Kidney (tissue), 14 donors: ENCODE results near the gene FBXL14. TPM values are rescaled to one million over a fixed set of nuclear protein-coding genes. Genes with fewer than 3 reads are reported as not detected.
"Not testable (repeated sequence)": the region's sequence is repeated elsewhere in the genome, so short reads cannot be mapped to it uniquely, and the experiment has no call there.

ENCODE experiments used
- DNase-seq, 5 donors: peaks; one replicate each; pipeline ENCODE4 v3.0.0-alpha.2; 2013 to 2020
- FAIRE-seq: peaks from 2 replicates; lab custom pipeline; 2012; peaks lifted over from hg19 to GRCh38; lab: Jason Lieb, UNC
- H3K27ac ChIP-seq, 2 donors: one replicate each; pipeline ENCODE4 v1.7.0; 2013; ENCODE audit warnings: low read depth in 2 of 2, low read length in 2 of 2, inconsistent platforms in 1 of 2
- H3K27me3 ChIP-seq: one replicate; pipeline ENCODE4 v1.7.1; 2013; ENCODE audit warnings: low read length, inconsistent platforms; ENCODE audit not compliant: control insufficient read depth, insufficient read depth
- H3K36me3 ChIP-seq, 3 donors: one replicate each; pipeline versions ENCODE4 v1.7.0 to v1.7.1; 2013; ENCODE audit warnings: low read length in 3 of 3, control low read depth in 1 of 3, inconsistent platforms in 1 of 3; ENCODE audit not compliant: insufficient read depth in 3 of 3, control insufficient read depth in 2 of 3
- H3K4me1 ChIP-seq, 3 donors: one replicate each; pipeline versions ENCODE4 v1.7.0 to v1.7.1; 2013; ENCODE audit warnings: low read length in 3 of 3, inconsistent platforms in 1 of 3, low read depth in 1 of 3; ENCODE audit not compliant: control insufficient read depth in 2 of 3, insufficient read depth in 2 of 3
- H3K4me3 ChIP-seq, 3 donors: one replicate each; pipeline versions ENCODE4 v1.7.0 to v1.8.1; 2013; ENCODE audit warnings: low read length in 3 of 3, control low read depth in 1 of 3, inconsistent platforms in 1 of 3
- H3K9ac ChIP-seq, 3 donors: one replicate each; pipeline versions ENCODE4 v1.7.0 to v1.7.1; 2013; ENCODE audit warnings: low read length in 3 of 3, control low read depth in 1 of 3, inconsistent platforms in 1 of 3
- H3K9me3 ChIP-seq, 3 donors: one replicate each; pipeline versions ENCODE4 v1.7.0 to v1.7.1; 2013; ENCODE audit warnings: low read length in 3 of 3, control low read depth in 1 of 3, inconsistent platforms in 1 of 3; ENCODE audit not compliant: control insufficient read depth in 2 of 3, insufficient read depth in 1 of 3
- CTCF ChIP-seq: IDR thresholded peaks from 3 replicates; pipeline ENCODE4 v1.5.1; 2012; ENCODE audit warnings: mild to moderate bottlenecking, moderate library complexity, borderline replicate concordance; ENCODE audit not compliant: insufficient read depth; ENCODE audit errors: extremely low read depth
- intact Hi-C: fragments of 100-400 bp; cut with DNase I; formaldehyde crosslinking; loops from one replicate; pipeline ENCODE4 v1.11.1; 2022
- polyA plus RNA-seq: library from polyadenylated mRNA; stranded (reverse); fragments of 350-450 nt; fragmentation: Illumina TruSeq; extraction: RNeasy Lipid Tissue Mini Kit (QIAGEN cat#74804); gene quantifications from one replicate; pipeline ENCODE4 v1.2.3, GENCODE V29; 2014; ENCODE audit warnings: low read depth, low replicate concordance; ENCODE audit not compliant: insufficient read depth
- total RNA-seq: library from RNA; stranded (reverse); fragmentation: NEBNext Ultra II Directional; extraction: Animal tissue kit (Norgen Biotek cat#: 25700); gene quantifications from one replicate; pipeline ENCODE4 v1.2.1, GENCODE V29; 2021
- donor health status: control.
- donor health status: control.
- donor health status: control.
- donor health status: control.
- donor health status: control.
- donor health status: DM: yes; HTN: yes; CAD: no.
- donor health status: Normal renal cell carcinoma (clear cell type).

The FBXL14 gene
- total and polyA plus RNA-seq, 2 donors from 2014 or later, result 5.3 to 17.9 TPM

- intact Hi-C loops, result no loop called here
- no peaks in the 10 kb centered on the region for H3K9me3 ChIP-seq
- TF ChIP-seq CTCF, result no peak
- DNase-seq (peak in 1 of 5 donors; percentile 71), FAIRE-seq (no peak)
- H3K27me3 ChIP-seq, result no peaks in the 10 kb centered on the region
- no peak overlapping the region for H3K27ac ChIP-seq
- H3K36me3 ChIP-seq, result peaks cover 0 to 6% (median 0%) of the 10 kb centered on the region in 3 donors
- H3K4me3 ChIP-seq, result no peak overlapping the region
- H3K4me1 ChIP-seq, result no peaks in the 10 kb centered on the region
- H3K9ac ChIP-seq, result peak overlapping the region in 1 of 3 donors; percentile 49
Observed at GRCh38 chr12:1562813-1563407, 31.5 kb downstream of the FBXL14 start.

- H3K4me1 ChIP-seq, result no peaks in the 10 kb centered on the region
- intact Hi-C loops, result no loop called here
- no peak overlapping the region for H3K4me3 ChIP-seq
- no peak overlapping the region for H3K9ac ChIP-seq
- no peaks in the 10 kb centered on the region for H3K27me3 ChIP-seq
- TF ChIP-seq CTCF, result no peak
- H3K27ac ChIP-seq, result no peak overlapping the region
- FAIRE-seq (no peak), DNase-seq (no peak)
- no peaks in the 10 kb centered on the region for H3K9me3 ChIP-seq
- peaks cover 0 to 6% (median 0%) of the 10 kb centered on the region in 3 donors for H3K36me3 ChIP-seq
Observed at GRCh38 chr12:1560704-1561103, 33.7 kb downstream of the FBXL14 start.

- Histone ChIP-seq H3K27ac (no peak overlapping the region), H3K27me3 (no peaks in the 10 kb centered on the region), H3K9ac (no peak overlapping the region), H3K4me3 (no peak overlapping the region), H3K4me1 (no peaks in the 10 kb centered on the region), H3K36me3 (no peaks in the 10 kb centered on the region), H3K9me3 (no peaks in the 10 kb centered on the region)
- FAIRE-seq, result no peak
- intact Hi-C loops, result no loop called here
- no peak for DNase-seq
- no peak for TF ChIP-seq CTCF
Observed at GRCh38 chr12:1559676-1560091, 34.7 kb downstream of the FBXL14 start.

- intact Hi-C loops, H3K9me3 ChIP-seq, H3K4me1 ChIP-seq, H3K9ac ChIP-seq, H3K27ac ChIP-seq, H3K4me3 ChIP-seq, FAIRE-seq, H3K27me3 ChIP-seq, DNase-seq, H3K36me3 ChIP-seq: not testable (repeated sequence)
Observed at GRCh38 chr12:1558108-1558507, 36.3 kb downstream of the FBXL14 start.
